GM18951 (cell line): ENCODE results near the gene C9orf50.

Experiments
- POLR2A ChIP-seq: IDR thresholded peaks from 4 replicates; pipeline ENCODE4 v1.6.1; 2011; ENCODE audit warnings: mild to moderate bottlenecking; ENCODE audit not compliant: insufficient read length, insufficient read depth; ENCODE audit errors: extremely low read depth
- in situ Hi-C: fragments of 300-500 bp; cut with MboI; formaldehyde crosslinking; loops from one replicate; pipeline ENCODE4 v1.12.0; 2022; ENCODE audit warnings: low sequenced_read_pairs, mixed read lengths, inconsistent platforms; ENCODE audit not compliant: unreplicated experiment

C9orf50 gene

GRCh38 chr9:129655154-129655553, 34.3 kb upstream of the C9orf50 start:
- TF ChIP-seq POLR2A = no peak
- in situ Hi-C loops = no loop called here

- in situ Hi-C loops = no loop called here
- TF ChIP-seq POLR2A = no peak
Observed at GRCh38 chr9:129654554-129655040, 33.7 kb upstream of the C9orf50 start.

- in situ Hi-C loops = no loop called here
- TF ChIP-seq POLR2A = no peak
Observed at GRCh38 chr9:129653823-129654553, 33.1 kb upstream of the C9orf50 start.

GRCh38 chr9:129650680-129651235, 29.9 kb upstream of the C9orf50 start:
- in situ Hi-C loops = no loop called here
- TF ChIP-seq POLR2A = no peak

- TF ChIP-seq POLR2A = no peak
- in situ Hi-C loops = no loop called here
Observed at GRCh38 chr9:129649726-129650679, 29.1 kb upstream of the C9orf50 start.

GRCh38 chr9:129648764-129649115, 27.8 kb upstream of the C9orf50 start:
- TF ChIP-seq POLR2A = no peak

GRCh38 chr9:129648092-129648763, 27.3 kb upstream of the C9orf50 start:
- in situ Hi-C loops = no loop called here
- no peak for TF ChIP-seq POLR2A

More at GRCh38 chr9:129648764-129649115, 27.8 kb upstream of the C9orf50 start:
- in situ Hi-C loops = no loop called here

GRCh38 chr9:129647635-129648034, 26.7 kb upstream of the C9orf50 start:
- in situ Hi-C loops = no loop called here
- no peak for TF ChIP-seq POLR2A

- in situ Hi-C loops = no loop called here
- TF ChIP-seq POLR2A = no peak
Observed at GRCh38 chr9:129646654-129647053, 25.8 kb upstream of the C9orf50 start.

GRCh38 chr9:129646252-129646651, 25.4 kb upstream of the C9orf50 start:
- in situ Hi-C loops = no loop called here
- no peak for TF ChIP-seq POLR2A

GRCh38 chr9:129644902-129645301, 24.0 kb upstream of the C9orf50 start:
- in situ Hi-C loops = no loop called here
- TF ChIP-seq POLR2A = no peak

- in situ Hi-C loops = no loop called here
- TF ChIP-seq POLR2A = no peak
Observed at GRCh38 chr9:129644365-129644764, 23.5 kb upstream of the C9orf50 start.

GRCh38 chr9:129643706-129644105, 22.8 kb upstream of the C9orf50 start:
- TF ChIP-seq POLR2A = no peak
- in situ Hi-C loops = no loop called here
